Posterior cingulate gyrus (tissue), 11 donors: Measurements from ENCODE around the gene POMGNT2.
A peak's percentile ranks its signal among the peaks of the same experiment; 100 is the strongest.
"Not testable (repeated sequence)": the region's sequence is repeated elsewhere in the genome, so short reads cannot be mapped to it uniquely, and the experiment has no call there.

Experiments
- DNase-seq, 10 donors: peaks; one replicate each; pipeline versions ENCODE4 v3.0.0 to v3.0.0-alpha.2; 2020 to 2021; ENCODE audit warnings: mixed read lengths in 3 of 10
- intact Hi-C: fragments of 100-400 bp; cut with DNase I; formaldehyde crosslinking; loops from one replicate; pipeline ENCODE4 v1.15.1; 2023

POMGNT2 gene

DNA sequence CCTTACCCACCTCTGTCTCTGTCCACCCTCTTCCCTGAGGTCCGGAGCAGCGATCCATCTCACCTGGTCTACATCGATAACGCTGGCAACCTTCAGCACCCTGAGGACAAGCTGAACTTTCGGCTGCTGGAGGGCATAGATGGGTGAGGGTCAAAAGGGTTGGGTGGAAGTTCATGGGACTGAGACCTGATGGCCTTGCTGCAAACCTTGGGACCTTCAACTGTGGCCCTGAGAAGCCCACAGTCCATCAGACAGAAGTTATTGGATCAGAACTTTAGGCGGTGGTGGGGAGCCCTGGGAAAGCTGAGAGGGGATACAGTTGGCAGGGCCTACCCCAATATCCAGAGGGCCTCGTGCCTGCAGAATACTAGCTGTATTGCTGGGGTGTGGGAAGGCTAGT, 50.5 kb downstream of the POMGNT2 start:
- no peak for DNase-seq
- intact Hi-C loops: no loop called here

DNA sequence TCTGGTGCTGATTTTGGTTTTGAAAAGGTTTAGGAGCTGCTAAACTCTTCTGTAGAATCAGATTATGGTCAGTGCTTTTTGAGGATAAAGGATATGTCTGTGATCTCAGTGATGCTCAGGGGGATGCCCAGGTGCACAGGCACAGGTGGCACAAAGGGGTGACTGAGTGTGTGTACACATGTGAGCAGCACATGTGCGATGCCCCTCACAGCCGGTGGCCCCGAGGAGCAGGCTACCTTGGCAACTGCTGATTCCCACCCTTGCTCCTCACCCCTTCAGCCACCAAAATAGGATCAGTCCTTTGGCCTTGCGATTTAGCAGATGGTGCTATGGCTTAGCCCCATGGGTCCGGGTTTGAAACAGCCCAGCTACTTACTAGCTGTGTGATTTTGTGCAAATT, 51.1 kb downstream of the POMGNT2 start:
- no peak for DNase-seq
- intact Hi-C loops: no loop called here

GRCh38 chr3:43053291-43053690, 52.6 kb downstream of the POMGNT2 start:
- DNase-seq: no peak
- intact Hi-C loops: no loop called here

- DNase-seq: no peak
- intact Hi-C loops: no loop called here
Observed at GRCh38 chr3:43048470-43048869, 57.4 kb downstream of the POMGNT2 start.

GRCh38 chr3:43046583-43046982, 59.3 kb downstream of the POMGNT2 start:
- no peak for DNase-seq
- intact Hi-C loops: no loop called here

DNA sequence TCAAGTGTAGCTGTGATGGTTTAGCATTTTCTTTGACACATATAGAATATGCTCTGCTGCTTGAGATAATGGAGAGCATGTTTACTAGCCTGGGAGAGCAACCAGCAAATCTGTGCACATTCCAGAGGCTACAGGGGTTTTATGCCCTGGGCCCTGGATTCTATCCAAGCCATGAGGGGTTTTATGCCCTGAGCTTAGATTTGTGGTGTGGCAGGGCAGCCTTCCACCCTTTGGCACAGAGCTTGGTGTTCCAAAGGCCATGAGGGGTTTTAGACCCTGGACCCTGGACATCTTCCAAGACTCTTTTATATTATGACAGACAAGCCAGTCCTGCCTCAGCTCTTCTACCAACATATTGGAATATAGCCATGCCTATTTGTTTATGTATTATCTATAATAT, 60.8 kb downstream of the POMGNT2 start:
- DNase-seq, intact Hi-C loops: not testable (repeated sequence)

DNA sequence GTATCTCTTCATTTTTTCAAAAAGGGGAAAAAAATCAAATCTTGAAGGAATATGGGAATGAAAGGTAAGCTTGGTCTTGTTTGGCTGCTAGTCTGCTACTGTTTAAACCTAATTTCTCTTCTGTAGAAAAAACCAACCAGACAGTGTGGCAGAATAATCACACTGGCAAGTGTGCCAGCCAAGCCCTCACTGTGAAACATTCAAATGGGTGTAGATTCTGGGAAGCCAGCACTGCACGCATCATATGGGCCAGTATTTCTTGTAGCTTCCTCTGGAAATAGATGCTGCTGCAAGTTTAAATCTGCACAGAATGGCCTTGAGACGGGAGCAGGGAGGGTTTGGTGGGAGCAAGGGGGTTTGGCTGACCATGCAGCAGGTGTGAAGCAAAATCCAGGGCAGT, 62.1 kb downstream of the POMGNT2 start:
- intact Hi-C loops: no loop called here
- peak in 6 of 10 donors; percentile 28 to 91 (median 54) for DNase-seq

GRCh38 chr3:43043071-43043766, 62.7 kb downstream of the POMGNT2 start:
- no peak for DNase-seq
- intact Hi-C loops: no loop called here

DNA sequence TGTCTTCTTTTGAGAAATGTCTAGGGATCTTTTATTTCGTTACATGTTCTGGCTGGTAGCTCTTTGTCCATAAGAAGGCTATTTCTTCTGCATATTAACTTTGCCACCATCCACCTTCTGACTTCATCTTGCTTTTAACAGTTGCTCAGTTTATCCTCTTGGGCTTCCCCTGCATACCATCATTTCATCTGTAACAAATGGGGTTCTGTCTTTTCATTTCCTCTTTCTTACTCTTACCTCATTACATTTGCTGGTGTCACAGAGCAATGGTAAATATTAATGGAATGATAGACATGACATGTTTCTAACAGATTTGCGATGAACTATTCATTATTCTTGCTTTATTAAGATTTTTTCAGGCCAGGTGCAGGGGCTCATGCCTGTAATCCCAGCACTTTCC, 64.4 kb downstream of the POMGNT2 start:
- no peak for DNase-seq
- intact Hi-C loops: no loop called here

GRCh38 chr3:43038010-43038409, 67.9 kb downstream of the POMGNT2 start:
- DNase-seq: no peak
- intact Hi-C loops: no loop called here

GRCh38 chr3:43036621-43037423, 69.1 kb downstream of the POMGNT2 start:
- DNase-seq: no peak
- intact Hi-C loops: no loop called here

- intact Hi-C loops: no loop called here
- DNase-seq: no peak
Observed at GRCh38 chr3:43035801-43036365, 70.0 kb downstream of the POMGNT2 start.

DNA sequence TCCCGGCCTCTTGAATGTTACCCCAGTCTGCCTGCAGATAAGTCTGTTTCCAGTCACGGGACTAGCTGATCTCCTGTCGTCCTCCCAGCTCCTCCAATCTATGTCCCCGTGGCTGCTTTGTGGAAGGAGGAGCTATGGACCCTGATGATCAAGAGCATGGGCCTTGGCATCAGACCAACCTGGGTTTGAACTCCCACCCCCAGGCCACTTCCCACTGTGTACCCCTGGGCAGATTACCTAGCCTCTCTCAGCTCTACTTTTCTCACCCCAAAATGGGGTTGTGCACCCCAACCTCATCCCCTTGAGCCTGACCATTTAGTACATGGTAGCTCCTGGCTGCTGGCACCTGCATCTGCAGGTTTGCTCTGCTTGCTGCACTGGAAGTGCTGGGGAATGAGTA, 71.0 kb downstream of the POMGNT2 start:
- intact Hi-C loops: no loop called here
- DNase-seq: no peak

GRCh38 chr3:43034200-43034599, 71.7 kb downstream of the POMGNT2 start:
- DNase-seq: no peak

DNA sequence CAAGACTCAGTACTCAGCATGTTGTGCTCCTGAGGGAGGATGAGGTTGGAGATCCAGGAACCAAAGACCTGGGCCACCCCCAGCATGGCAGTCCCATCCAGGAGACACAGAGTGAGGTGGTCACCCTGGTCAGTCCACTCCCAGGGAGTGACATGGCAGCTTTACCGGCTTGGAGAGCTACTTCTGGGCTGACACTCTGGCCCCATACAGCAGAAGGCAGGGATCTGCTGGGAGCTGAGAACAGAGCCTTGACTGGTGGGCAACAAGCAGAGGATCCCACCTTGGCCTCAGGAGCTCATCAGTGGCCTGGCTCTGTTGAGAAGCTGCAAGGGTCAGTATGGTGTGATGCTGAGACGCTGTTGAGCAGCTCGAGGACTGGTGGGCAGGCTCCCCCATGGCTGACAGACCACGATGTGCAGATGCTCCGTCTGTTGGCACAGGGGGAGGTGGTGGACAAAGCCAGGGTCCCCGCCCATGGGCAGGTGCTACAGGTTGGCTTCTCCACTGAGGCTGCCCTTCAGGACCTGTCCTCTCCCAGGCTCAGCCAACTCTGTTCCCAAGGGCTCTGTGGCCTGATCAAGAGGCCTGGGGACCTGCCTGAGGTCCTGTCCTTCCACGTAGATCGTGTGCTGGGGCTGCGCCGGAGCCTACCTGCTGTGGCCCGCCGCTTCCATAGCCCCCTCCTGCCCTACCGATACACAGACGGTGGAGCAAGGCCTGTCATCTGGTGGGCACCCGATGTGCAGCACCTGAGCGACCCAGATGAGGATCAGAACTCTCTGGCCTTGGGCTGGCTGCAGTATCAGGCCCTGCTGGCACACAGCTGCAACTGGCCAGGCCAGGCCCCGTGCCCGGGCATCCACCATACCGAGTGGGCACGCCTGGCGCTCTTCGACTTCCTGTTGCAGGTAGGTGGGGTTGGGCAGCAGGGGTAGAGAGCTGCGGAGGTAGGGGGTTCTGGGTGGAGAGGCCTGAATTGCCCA, 72.9 kb downstream of the POMGNT2 start:
- intact Hi-C loops: no loop called here
- DNase-seq: no peak

More at GRCh38 chr3:43034200-43034599, 71.7 kb downstream of the POMGNT2 start:
- intact Hi-C loops: no loop called here

DNA sequence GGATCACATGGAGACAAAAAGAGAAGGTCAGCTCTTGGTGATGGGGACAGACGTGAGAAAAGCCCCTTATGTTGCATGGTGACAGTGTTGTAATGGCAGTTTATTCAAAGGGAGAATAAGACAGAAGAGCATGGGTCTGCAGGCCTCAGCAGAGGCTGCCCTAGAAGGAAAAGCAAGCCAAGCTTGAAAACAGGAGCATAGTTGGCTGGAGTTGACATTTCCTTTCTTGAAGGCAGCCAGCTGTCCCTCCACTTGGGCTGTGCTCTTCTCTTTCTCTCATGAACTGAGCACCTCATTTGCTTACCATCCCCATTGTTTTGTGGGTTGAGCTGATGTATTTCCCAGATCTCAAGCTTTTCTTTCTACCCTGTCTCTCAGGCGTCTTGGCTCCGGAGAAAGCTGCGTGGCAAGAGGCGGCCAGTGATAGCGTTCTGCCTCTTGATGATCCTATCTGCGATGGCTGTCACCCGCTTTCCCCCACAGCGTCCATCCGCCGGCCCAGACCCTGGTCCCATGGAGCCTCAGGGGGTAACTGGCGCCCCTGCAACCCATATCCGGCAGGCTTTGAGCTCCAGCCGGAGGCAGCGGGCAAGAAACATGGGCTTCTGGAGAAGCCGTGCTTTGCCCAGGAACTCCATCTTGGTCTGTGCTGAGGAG, 73.9 kb downstream of the POMGNT2 start:
- intact Hi-C loops: no loop called here
- no peak for DNase-seq

GRCh38 chr3:43031485-43031884, 74.4 kb downstream of the POMGNT2 start:
- no peak for DNase-seq

GRCh38 chr3:43030162-43030935, 75.5 kb downstream of the POMGNT2 start:
- intact Hi-C loops: no loop called here
- no peak for DNase-seq

More at GRCh38 chr3:43031485-43031884, 74.4 kb downstream of the POMGNT2 start:
- intact Hi-C loops: no loop called here
